Measurements from ENCODE around the gene ZCCHC14.
A peak's percentile ranks its signal among the peaks of the same experiment; 100 is the strongest.

Gene ZCCHC14

GRCh38 chr16:87395181-87395842 is 97.5 kb downstream of the ZCCHC14 start:
- TF ChIP-seq POLR2AphosphoS5 (IDR thresholded peaks at IDR 0.05; ENCODE audit: low read depth) (no peak), CTCF (IDR thresholded peaks at IDR 0.05; ENCODE audit: insufficient read depth, low read length) (no peak), REST (IDR thresholded peaks at IDR 0.05; ENCODE audit: insufficient replicate concordance, low read depth) (no peak), GABPA (IDR thresholded peaks at IDR 0.05; ENCODE audit: low read depth) (no peak), SPI1 (IDR thresholded peaks at IDR 0.05; ENCODE audit: borderline replicate concordance, low read depth) (no peak)
- no peak overlapping the region for H3K4me3 ChIP-seq (replicated peaks; ENCODE audit: insufficient read depth, low read length)
- no peaks in the 10 kb centered on the region for H3K27me3 ChIP-seq (ENCODE audit: insufficient read depth, poor library complexity, severe bottlenecking)
- no peak for DNase-seq (ENCODE audit: low read depth in 1 of 2, low spot score in 1 of 2)
- no peak overlapping the region for H3K27ac ChIP-seq (replicated peaks)

- TF ChIP-seq GABPA (IDR thresholded peaks at IDR 0.05; ENCODE audit: low read depth) (no peak), SPI1 (IDR thresholded peaks at IDR 0.05; ENCODE audit: borderline replicate concordance, low read depth) (no peak), CTCF (IDR thresholded peaks at IDR 0.05; ENCODE audit: insufficient read depth, low read length) (no peak), REST (IDR thresholded peaks at IDR 0.05; ENCODE audit: insufficient replicate concordance, low read depth) (no peak), POLR2AphosphoS5 (IDR thresholded peaks at IDR 0.05; ENCODE audit: low read depth) (no peak)
- Histone ChIP-seq H3K27me3 (ENCODE audit: insufficient read depth, poor library complexity, severe bottlenecking) (no peaks in the 10 kb centered on the region), H3K4me3 (replicated peaks; ENCODE audit: insufficient read depth, low read length) (peak overlapping the region; percentile 48; the same call in 1 of the 2 replicates), H3K27ac (replicated peaks) (no peak overlapping the region)
- no peak for DNase-seq (ENCODE audit: low read depth in 1 of 2, low spot score in 1 of 2)
Measured at GRCh38 chr16:87393680-87394055, 99.2 kb downstream of the ZCCHC14 start.

GRCh38 chr16:87392821-87393679 is 99.8 kb downstream of the ZCCHC14 start:
- Histone ChIP-seq H3K27ac (replicated peaks) (peak overlapping the region; percentile 43), H3K27me3 (ENCODE audit: insufficient read depth, poor library complexity, severe bottlenecking) (no peaks in the 10 kb centered on the region), H3K4me3 (replicated peaks; ENCODE audit: insufficient read depth, low read length) (peak overlapping the region; percentile 48)
- TF ChIP-seq CTCF (IDR thresholded peaks at IDR 0.05; ENCODE audit: insufficient read depth, low read length) (no peak), SPI1 (IDR thresholded peaks at IDR 0.05; ENCODE audit: borderline replicate concordance, low read depth) (no peak), GABPA (IDR thresholded peaks at IDR 0.05; ENCODE audit: low read depth) (no peak), REST (IDR thresholded peaks at IDR 0.05; ENCODE audit: insufficient replicate concordance, low read depth) (no peak)
- DNase-seq (ENCODE audit: low read depth in 1 of 2, low spot score in 1 of 2) = no peak
